Stimulated activated CD8-positive, alpha-beta memory T cell treated with anti-CD3 and anti-CD28 coated beads, Interleukin-12 subunit alpha, Interleukin-12 subunit beta, amount 100 ng/mL, for 1 hour (primary cell): ENCODE data around the gene TRIM50.
A peak's percentile ranks its signal among the peaks of the same experiment; 100 is the strongest.
"Not testable (repeated sequence)": the region's sequence is repeated elsewhere in the genome, so short reads cannot be mapped to it uniquely, and the experiment has no call there.

Experiments
- DNase-seq: peaks from one replicate; pipeline ENCODE4 v3.0.0-alpha.2; 2020; ENCODE audit warnings: low read depth

The TRIM50 gene

GRCh38 chr7:73350306-73351068, 22.6 kb upstream of the TRIM50 start:
- no peak for DNase-seq

- no peak for DNase-seq
Observed at GRCh38 chr7:73349763-73350162, 21.9 kb upstream of the TRIM50 start.

DNA sequence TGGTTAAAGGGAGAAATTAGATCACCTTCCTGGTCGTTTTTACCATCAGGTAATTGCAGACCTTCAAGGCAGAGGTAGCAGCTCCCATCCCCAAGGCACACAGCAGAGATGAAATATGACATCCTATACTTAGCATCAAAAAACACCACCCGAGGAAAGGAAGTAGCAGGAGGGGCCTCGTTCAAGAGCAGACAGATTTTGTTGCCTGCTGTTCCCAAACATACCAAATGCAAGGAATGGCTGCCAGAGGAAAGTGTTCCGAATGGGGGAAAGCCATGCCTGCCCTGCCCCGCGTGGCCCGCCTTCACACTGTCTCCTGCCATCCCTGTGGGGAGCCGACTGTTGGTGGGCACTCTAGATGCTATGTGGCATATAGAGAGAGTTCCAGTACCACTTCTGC, 18.1 kb upstream of the TRIM50 start:
- no peak for DNase-seq

DNA sequence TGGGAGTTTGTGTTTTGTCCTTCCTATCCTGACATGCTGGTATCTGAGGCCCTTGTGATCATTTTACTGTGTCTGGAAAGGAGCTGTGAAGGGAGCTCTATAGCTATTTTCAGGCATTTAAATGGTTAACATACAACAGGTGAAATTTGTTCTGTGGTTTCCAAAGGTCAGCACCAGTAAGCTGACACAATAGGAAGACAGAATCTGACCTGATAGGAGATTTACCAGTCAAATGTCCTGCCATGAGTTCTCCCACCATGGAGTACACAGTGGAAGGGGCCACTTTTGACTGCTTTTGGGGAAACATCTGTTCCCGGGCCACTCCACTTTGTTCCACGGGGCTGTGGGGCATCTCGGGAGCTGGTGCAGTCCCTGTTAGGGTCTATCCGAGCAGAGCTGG, 17.7 kb upstream of the TRIM50 start:
- no peak for DNase-seq

DNA sequence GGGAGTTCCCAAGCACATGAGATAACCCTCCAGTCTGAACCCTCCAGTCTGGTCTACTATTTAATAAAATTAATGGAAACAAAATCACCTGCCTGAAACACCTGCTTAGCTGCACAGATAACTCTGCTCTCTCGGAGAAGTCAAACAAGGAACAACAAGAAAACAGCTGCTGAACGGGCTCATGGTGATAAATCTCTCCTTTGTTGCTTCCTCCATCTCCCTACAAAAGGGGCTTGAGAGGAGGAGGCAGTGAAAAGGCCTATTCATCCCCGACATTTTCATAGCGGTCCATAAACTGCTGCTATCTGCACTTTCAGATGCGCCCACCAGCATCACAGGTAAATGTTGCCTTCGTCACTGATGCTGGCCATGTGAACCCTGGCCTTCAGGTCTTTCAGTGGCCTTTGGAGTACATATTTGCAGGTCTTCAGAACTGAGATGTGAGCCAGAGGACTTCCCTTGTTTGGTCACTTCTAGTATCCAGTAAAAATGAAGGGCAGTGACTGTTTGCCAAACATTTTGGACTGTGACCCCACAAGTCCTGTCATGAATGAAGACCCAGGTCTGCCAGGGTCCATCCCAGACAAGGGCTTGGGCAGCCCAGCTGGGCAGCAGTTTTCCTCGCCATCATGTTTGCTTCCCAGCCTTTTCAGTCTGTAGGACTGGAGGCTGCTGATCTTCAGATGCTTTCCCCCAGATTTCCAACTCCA, 15.9 kb upstream of the TRIM50 start:
- DNase-seq = no peak

DNA sequence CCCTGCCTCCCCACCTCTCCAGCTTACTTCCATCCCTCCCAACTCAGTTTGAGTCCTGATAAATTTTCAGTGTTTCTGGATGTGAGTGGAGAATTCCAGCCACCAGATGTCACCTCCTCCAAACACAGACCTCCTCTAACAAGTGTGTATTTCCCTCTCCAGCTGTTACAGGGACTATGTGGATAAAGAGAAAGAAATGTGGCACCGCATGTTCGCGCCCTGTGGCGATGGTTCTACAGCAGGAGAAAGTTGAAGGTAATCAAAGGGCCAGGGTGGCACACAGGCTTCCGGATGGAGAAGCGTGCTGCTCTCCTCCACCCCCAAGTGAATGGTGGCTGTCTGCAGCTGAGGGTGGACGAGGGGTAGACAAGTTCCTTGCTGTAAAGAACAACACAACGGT, 14.8 kb upstream of the TRIM50 start:
- DNase-seq = no peak

DNA sequence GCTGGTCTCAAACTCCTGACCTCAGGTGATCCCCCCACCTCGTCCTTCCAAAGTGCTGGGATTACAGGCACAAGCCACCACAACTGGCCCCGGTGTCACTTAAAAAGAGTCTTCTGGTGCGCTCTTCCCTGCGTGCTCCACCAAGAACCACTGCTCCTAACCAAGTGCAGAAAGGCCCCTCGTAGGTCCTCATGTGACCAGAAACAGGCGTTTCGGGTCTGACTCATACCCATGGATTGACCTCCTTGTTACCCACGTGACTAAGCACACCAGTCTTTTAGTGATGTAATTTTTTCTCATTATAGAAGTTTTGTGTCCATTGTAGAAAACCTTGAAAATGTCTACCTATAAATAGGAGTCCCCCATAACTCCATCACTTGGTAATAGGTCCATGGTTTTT, 14.0 kb upstream of the TRIM50 start:
- DNase-seq = no peak

GRCh38 chr7:73340514-73340913, 12.6 kb upstream of the TRIM50 start:
- DNase-seq = no peak

- DNase-seq = no peak
Observed at GRCh38 chr7:73338321-73338720, 10.4 kb upstream of the TRIM50 start.

- no peak for DNase-seq
Observed at GRCh38 chr7:73332447-73332846, 4.6 kb upstream of the TRIM50 start.

DNA sequence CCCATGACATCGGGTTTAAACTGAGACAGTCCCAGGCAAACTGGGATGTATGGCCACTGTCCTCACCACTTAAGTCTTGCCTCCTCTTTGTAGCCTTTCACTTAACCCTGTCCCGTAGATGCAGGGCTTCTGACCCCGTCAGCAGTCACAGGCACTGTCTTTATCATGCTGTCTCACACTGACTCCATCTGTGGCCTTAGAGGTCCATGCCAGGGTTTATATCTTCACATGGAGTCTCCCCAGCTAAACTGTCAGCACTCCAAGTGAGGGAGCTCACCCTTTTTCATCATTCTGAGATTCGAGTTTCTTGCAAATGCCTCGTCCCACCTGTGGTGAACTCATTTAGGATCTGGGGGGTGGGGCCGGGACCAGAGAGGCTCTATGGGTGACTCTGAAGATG, 2.9 kb upstream of the TRIM50 start:
- DNase-seq = no peak

DNA sequence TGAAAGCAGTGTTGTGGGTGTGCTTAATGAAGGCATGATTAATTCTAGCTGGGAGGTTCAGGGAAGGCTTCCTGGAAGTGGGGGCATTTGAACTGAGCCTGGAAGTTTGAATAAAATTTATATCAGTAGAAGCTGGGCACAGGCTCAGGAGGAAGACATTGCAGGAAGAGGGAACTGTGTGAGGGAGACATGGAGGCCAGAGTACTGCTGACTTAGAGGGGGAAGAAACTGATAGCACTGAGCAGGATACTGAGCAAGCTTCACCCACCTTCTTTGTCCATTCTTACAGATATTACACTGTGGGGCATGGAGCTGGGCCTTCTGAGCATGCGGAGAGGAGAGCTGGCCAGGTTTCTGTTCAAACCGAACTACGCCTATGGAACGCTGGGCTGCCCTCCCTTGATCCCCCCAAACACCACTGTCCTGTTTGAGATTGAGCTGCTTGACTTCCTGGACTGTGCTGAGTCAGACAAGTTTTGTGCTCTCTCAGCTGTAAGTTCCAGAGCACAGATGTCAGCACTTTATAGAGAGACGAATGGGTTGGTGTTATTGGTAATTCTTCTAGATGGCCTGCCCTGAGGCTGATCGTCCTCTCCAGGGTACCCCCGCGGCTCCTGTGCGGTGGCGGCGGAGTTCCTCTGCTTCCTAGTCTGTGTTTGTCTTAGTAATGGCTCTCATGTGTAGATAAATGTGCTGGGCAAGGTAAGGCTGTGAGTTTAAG, 2.1 kb upstream of the TRIM50 start:
- DNase-seq = no peak

GRCh38 chr7:73328696-73329095, 814 bp upstream of the TRIM50 start:
- no peak for DNase-seq

GRCh38 chr7:73327449-73327848, 433 bp downstream of the TRIM50 start:
- DNase-seq = not testable (repeated sequence)

DNA sequence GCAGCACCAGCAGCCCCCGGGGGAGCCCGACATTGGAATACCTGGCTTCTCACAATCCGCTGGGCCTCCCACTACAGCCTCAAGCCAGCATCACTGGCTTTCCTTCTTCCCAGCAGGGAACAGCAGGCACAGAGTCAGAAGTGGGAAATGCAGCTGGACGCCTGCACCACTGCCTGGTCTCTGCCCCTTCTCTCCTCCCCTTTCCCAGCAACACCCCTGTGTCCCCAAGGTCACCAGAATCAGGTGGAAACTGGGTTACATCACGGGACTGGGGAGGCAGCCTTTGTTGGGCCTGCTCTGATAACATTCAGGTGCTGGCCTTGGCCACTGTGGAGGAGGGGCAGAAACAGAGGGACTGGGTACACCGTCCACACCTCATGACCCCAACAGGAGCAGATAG, 2.5 kb downstream of the TRIM50 start:
- DNase-seq = not testable (repeated sequence)

DNA sequence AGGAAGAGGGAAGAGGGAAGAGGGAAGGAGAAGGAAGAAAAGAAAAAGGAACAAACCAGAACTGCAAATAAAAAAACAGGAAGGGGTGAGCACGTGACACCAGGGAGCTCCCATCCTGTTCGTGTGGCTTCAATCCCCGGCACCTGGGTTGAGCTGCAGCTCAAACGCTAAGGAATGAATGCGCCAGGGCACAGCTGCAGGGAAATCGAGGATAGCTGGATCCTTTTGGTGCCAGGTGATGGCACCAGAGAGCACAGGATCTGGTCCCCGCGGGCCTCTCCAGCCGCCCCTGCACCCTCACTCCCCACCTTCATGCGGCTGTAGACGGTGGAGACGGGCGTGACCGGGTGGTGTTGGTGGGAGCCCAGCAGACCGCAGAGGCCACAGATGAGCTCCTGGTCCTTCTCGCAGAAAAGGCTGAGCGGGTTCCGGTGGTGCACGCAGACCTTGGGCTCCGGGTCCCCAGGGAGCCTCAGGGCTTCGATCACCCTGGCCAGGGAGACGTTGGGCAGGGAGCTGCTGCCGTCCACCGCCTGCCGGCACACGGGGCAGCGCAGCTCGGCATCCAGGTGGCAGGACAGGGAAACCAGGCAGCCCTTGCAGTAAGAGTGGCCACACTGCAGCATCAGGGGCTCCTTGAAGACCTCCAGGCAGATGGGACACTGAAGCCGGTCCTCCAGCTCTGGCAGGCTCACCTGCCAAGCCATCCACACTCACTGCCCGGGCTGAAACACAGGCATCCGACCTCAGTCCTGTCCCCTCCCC, 3.6 kb downstream of the TRIM50 start:
- DNase-seq = peak; percentile 12

- not testable (repeated sequence) for DNase-seq
Observed at GRCh38 chr7:73323434-73324080, 4.3 kb downstream of the TRIM50 start.

DNA sequence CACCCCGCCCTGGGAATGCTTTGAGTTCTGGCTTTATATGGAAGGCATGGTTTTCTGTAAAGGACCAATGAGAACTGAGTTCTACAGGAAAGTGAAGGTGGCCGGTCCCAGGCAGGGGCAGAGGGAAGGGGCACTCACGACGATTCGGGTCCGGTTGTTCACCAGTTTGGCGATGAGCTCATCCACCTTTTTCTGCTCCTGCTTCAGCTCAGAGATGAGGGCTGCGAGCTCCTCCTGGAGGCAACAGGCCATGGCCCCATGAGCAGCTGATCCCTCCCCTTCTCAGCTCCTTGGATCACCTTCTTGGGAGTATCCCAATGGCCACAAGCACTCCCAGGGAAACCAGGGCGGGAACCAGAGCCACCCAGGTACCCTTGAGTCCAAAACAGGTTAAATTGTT, 7.9 kb downstream of the TRIM50 start:
- DNase-seq = not testable (repeated sequence)

DNA sequence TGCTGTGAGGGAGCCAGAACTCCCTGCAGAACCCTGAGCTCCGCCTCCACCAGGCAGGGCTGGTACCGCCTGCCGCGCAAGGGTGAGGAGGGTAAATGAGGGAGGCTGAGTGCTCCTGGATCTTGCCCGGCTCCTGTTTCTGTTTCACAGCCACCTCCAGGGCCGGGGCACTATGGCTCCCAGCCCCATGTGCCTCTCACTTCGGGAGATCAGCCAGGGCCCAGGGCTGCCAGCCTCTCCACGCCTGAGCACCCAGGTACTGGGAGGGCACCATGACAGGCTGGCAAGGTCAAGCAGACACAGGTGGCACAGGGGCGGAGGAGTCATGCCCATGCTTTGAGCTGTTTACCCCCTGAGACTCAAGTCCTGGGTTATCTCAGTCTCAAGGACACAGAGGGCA, 8.3 kb downstream of the TRIM50 start:
- DNase-seq = not testable (repeated sequence)

GRCh38 chr7:73318656-73319204, 9.2 kb downstream of the TRIM50 start:
- DNase-seq = not testable (repeated sequence)

GRCh38 chr7:73316521-73316920, 11.4 kb downstream of the TRIM50 start:
- DNase-seq = no peak
